Keratinocyte (primary cell): ENCODE data around the gene APBB2. TPM values are rescaled to one million over a fixed set of nuclear protein-coding genes. Genes with fewer than 3 reads are reported as not detected.

Experiments
- DNase-seq: peaks from one replicate; pipeline ENCODE4 v3.0.0-alpha.2; 2011; ENCODE audit warnings: low read depth, missing footprints, low spot score
- FAIRE-seq: peaks from 2 replicates; lab custom pipeline; 2011; peaks lifted over from hg19 to GRCh38; lab: Jason Lieb, UNC
- H2AFZ ChIP-seq: 2 replicates; pipeline ENCODE4 v1.6.0; 2012; ENCODE audit warnings: low read length, control low read depth, inconsistent platforms; ENCODE audit not compliant: control insufficient read depth
- H3K27ac ChIP-seq: 2 replicates; pipeline ENCODE4 v1.5.1; 2011; ENCODE audit warnings: low read length; ENCODE audit not compliant: control insufficient read depth, insufficient read depth
- H3K27me3 ChIP-seq: 3 replicates; pipeline ENCODE4 v1.6.0; 2011; ENCODE audit warnings: low read length; ENCODE audit not compliant: control insufficient read depth, insufficient read depth; ENCODE audit errors: extremely low read depth
- H3K36me3 ChIP-seq, 2 experiments: 2 replicates in 1 of 2; 3 replicates in 1 of 2; pipeline ENCODE4 v1.5.1; 2011; ENCODE audit warnings: low read length in 2 of 2, mild to moderate bottlenecking in 1 of 2; ENCODE audit not compliant: control insufficient read depth in 2 of 2, insufficient read depth in 2 of 2; ENCODE audit errors: extremely low read depth in 1 of 2
- H3K4me1 ChIP-seq: 3 replicates; pipeline ENCODE4 v1.5.1; 2011; ENCODE audit warnings: low read length; ENCODE audit not compliant: control insufficient read depth, insufficient read depth; ENCODE audit errors: extremely low read depth
- H3K4me2 ChIP-seq: 3 replicates; pipeline ENCODE4 v1.6.0; 2011; ENCODE audit warnings: low read depth, low read length; ENCODE audit not compliant: control insufficient read depth, insufficient read depth; ENCODE audit errors: extremely low read depth
- H3K4me3 ChIP-seq, 3 experiments: fragments of 200-600 bp in 1 of 3; sonication (generic) in 1 of 3; 2 replicates in 2 of 3; 3 replicates in 1 of 3; pipeline ENCODE4 v1.5.1; 2011 to 2016; ENCODE audit warnings: low read length in 3 of 3, mild to moderate bottlenecking in 3 of 3, control low read depth in 2 of 3, inconsistent platforms in 1 of 3, low read depth in 1 of 3, mixed read lengths in 1 of 3, mixed run types in 1 of 3, moderate library complexity in 1 of 3; ENCODE audit not compliant: control insufficient read depth in 2 of 3, insufficient read depth in 2 of 3; ENCODE audit errors: extremely low read depth in 1 of 3
- H3K79me2 ChIP-seq: 2 replicates; pipeline ENCODE4 v1.6.0; 2012; ENCODE audit warnings: low read length; ENCODE audit not compliant: control insufficient read depth, insufficient read depth
- H3K9ac ChIP-seq: 3 replicates; pipeline ENCODE4 v1.6.0; 2011; ENCODE audit warnings: low read length; ENCODE audit not compliant: control insufficient read depth, insufficient read depth; ENCODE audit errors: extremely low read depth
- H3K9me1 ChIP-seq: 3 replicates; pipeline ENCODE4 v1.6.0; 2011; ENCODE audit warnings: low read length; ENCODE audit not compliant: control insufficient read depth, insufficient read depth; ENCODE audit errors: extremely low read depth
- H3K9me3 ChIP-seq: 2 replicates; pipeline ENCODE4 v1.5.1; 2012; ENCODE audit warnings: low read depth, low read length; ENCODE audit not compliant: control insufficient read depth
- H4K20me1 ChIP-seq: 3 replicates; pipeline ENCODE4 v1.6.0; 2011; ENCODE audit warnings: low read length; ENCODE audit not compliant: control insufficient read depth, insufficient read depth; ENCODE audit errors: extremely low read depth
- EZH2 ChIP-seq: IDR thresholded peaks from one replicate; pipeline ENCODE4 v1.6.1; 2012; ENCODE audit warnings: inconsistent platforms, mild to moderate bottlenecking, low read length, moderate library complexity
- dilution Hi-C: fragments of 300-500 bp; cut with MboI; formaldehyde crosslinking; loops from one replicate; pipeline ENCODE4 v1.7.0; 2020; ENCODE audit warnings: low sequenced_read_pairs; ENCODE audit not compliant: extremely low pct_ligation_motif_present
- polyA plus RNA-seq, 5 experiments: library from polyadenylated mRNA; depleted of rRNA in 3 of 5; stranded (reverse) in 3 of 5; stranded (forward) in 1 of 5; unstranded in 1 of 5; fragments of >200 nt; gene quantifications; 1 replicate in 1 of 5; 2 replicates in 3 of 5; 3 replicates in 1 of 5; pipeline versions ENCODE4 v1.2.1 to v1.2.3, GENCODE V29; 2011 to 2012; ENCODE audit warnings: missing spikeins in 2 of 5, low read depth in 1 of 5, low replicate concordance in 1 of 5
- TF ChIP-seq, protein P1 (sequence below), 3 experiments: IDR thresholded peaks in 1 of 3; conservative IDR thresholded peaks in 1 of 3; optimal IDR thresholded peaks in 1 of 3; 2 replicates in 2 of 3; 3 replicates in 1 of 3; pipeline versions ENCODE3 to v1.5.1; 2011; ENCODE audit warnings: low read length in 3 of 3, mild to moderate bottlenecking in 3 of 3, moderate library complexity in 2 of 3, control low read depth in 1 of 3, inconsistent platforms in 1 of 3; ENCODE audit not compliant: insufficient read depth in 2 of 3; ENCODE audit errors: extremely low read depth in 1 of 3

The APBB2 gene
- polyA plus RNA-seq, 1 donor (not counting 4 experiments of a cell fraction or from before 2014, with no cell fraction given) = 57.3 TPM

DNA sequence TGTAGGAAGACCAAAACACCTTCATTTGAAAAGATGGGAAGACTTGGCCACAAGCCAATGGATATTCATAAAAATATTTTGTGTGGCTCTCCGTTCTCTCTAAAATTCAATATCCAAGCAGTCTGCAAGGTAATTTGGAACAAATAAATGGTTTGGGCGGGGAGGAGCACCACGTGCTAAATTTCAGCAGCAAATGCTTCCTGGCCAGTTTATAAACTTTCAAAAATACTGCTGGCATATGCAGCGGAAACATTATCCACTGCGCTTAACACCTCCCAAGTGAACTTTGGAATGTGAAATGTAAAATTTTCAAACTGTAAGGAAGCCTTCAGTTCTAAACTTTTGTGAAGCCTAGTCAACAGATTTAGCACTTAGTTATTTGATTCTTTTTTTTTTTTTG is 273.6 kb downstream of the APBB2 start:
- Histone ChIP-seq H3K79me2 (no peaks in the 10 kb centered on the region), H3K4me3 (no peak overlapping the region), H3K9me3 (no peaks in the 10 kb centered on the region), H3K36me3 (peaks cover 16 to 19% of the 10 kb centered on the region in 2 experiments), H3K4me1 (no peaks in the 10 kb centered on the region), H2AFZ (no peak overlapping the region), H3K9ac (no peak overlapping the region), H3K27me3 (no peaks in the 10 kb centered on the region), H3K27ac (no peak overlapping the region), H3K9me1 (no peaks in the 10 kb centered on the region), H4K20me1 (peaks cover 3% of the 10 kb centered on the region), H3K4me2 (no peak overlapping the region)
- FAIRE-seq (no peak), DNase-seq (no peak)
- TF ChIP-seq, protein P1, sequence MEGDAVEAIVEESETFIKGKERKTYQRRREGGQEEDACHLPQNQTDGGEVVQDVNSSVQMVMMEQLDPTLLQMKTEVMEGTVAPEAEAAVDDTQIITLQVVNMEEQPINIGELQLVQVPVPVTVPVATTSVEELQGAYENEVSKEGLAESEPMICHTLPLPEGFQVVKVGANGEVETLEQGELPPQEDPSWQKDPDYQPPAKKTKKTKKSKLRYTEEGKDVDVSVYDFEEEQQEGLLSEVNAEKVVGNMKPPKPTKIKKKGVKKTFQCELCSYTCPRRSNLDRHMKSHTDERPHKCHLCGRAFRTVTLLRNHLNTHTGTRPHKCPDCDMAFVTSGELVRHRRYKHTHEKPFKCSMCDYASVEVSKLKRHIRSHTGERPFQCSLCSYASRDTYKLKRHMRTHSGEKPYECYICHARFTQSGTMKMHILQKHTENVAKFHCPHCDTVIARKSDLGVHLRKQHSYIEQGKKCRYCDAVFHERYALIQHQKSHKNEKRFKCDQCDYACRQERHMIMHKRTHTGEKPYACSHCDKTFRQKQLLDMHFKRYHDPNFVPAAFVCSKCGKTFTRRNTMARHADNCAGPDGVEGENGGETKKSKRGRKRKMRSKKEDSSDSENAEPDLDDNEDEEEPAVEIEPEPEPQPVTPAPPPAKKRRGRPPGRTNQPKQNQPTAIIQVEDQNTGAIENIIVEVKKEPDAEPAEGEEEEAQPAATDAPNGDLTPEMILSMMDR (optimal IDR thresholded peaks at IDR 0.05 in 1 of 3, IDR thresholded peaks at IDR 0.05 in 1 of 3, conservative IDR thresholded peaks at IDR 0.05 in 1 of 3; ENCODE audit: extremely low read depth in 1 of 3, insufficient read depth in 2 of 3, low read length in 3 of 3) = no peak
- TF ChIP-seq EZH2 = no peak
- dilution Hi-C loops = no loop called here

DNA sequence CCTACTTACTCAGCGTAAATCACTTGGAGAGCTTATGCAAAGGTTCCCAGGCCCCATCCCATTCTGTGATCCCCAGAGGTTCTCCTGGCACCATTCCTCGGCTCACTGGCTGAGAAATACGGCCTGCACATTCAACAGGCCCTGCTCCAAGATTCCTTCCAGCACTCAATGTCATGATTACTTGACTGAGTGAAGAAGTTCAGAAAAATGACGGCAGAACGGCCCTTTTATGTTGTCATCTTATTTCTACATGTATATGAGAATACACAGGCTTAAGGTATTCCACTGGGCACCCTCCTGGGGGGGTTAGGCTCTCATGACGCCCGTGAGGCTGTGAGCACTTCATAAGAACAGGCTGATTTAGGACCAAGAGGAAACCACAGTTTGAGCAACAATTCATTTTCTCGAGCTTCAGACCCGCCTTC is 274.0 kb downstream of the APBB2 start:
- dilution Hi-C loops = no loop called here
- H3K36me3 ChIP-seq = peaks cover 16 to 19% of the 10 kb centered on the region in 2 experiments
- no peaks in the 10 kb centered on the region for H3K4me1 ChIP-seq
- no peaks in the 10 kb centered on the region for H3K9me3 ChIP-seq
- DNase-seq (no peak), FAIRE-seq (no peak)
- H3K9ac ChIP-seq = no peak overlapping the region
- no peak overlapping the region for H2AFZ ChIP-seq
- H3K4me3 ChIP-seq = no peak overlapping the region
- no peak overlapping the region for H3K27ac ChIP-seq
- H3K9me1 ChIP-seq = no peaks in the 10 kb centered on the region
- H3K79me2 ChIP-seq = no peaks in the 10 kb centered on the region
- peaks cover 3% of the 10 kb centered on the region for H4K20me1 ChIP-seq
- no peak overlapping the region for H3K4me2 ChIP-seq
- TF ChIP-seq, protein P1 (optimal IDR thresholded peaks at IDR 0.05 in 1 of 3, IDR thresholded peaks at IDR 0.05 in 1 of 3, conservative IDR thresholded peaks at IDR 0.05 in 1 of 3; ENCODE audit: extremely low read depth in 1 of 3, insufficient read depth in 2 of 3, low read length in 3 of 3) = no peak
- TF ChIP-seq EZH2 = no peak
- H3K27me3 ChIP-seq = no peaks in the 10 kb centered on the region
